Stimulated activated CD4-positive, alpha-beta T cell treated with anti-CD3 and anti-CD28 coated beads, Interleukin-4, amount 100 ng/mL, for 48 hours (primary cell): Measurements from ENCODE around the gene OR5L2.
"Not testable (repeated sequence)": the region's sequence is repeated elsewhere in the genome, so short reads cannot be mapped to it uniquely, and the experiment has no call there.

ENCODE experiments used
- DNase-seq, 2 donors: peaks; one replicate each; pipeline ENCODE4 v3.0.0-alpha.2; 2020; ENCODE audit warnings: low read depth in 2 of 2

OR5L2 gene

DNA sequence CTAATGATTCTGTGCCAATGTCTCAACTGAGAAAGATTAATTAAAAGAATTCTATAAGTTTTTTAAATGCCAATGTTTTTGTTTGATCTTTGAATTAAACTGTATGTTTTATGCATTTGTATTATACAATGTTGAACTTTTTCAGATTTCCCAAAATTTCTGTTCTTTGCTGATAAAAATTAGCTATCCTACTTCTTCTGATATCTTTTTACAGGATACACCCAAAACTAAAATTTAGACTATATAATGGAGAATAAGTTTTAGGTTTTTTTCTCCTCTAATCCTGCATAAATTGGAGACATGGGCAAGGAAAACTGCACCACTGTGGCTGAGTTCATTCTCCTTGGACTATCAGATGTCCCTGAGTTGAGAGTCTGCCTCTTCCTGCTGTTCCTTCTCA is at the start of gene OR5L2:
Gene OR5L2 (plus strand): TSS at position 301 of the 400 bp plus-strand sequence. CDS start 0 bp downstream, at position 301.
- no peak for DNase-seq

DNA sequence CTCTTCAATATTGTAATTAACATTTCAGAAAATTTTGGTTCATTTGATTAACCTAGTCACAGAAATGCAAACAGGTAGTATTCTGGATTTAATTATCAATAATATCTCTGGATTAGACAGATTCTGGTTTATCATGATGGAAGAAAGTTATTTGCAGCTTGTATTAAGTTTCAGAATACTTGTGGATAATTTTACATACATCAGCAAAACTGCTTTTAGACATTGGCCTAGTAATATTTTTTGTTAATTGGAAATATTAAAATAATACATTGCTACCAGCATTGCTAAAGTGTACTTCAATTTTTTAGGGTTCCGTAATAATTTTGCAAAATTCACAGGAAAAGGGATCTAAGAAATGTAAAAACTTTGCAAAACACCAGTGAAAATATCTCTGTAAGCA is 35.4 kb upstream of the OR5L2 start:
- no peak for DNase-seq

DNA sequence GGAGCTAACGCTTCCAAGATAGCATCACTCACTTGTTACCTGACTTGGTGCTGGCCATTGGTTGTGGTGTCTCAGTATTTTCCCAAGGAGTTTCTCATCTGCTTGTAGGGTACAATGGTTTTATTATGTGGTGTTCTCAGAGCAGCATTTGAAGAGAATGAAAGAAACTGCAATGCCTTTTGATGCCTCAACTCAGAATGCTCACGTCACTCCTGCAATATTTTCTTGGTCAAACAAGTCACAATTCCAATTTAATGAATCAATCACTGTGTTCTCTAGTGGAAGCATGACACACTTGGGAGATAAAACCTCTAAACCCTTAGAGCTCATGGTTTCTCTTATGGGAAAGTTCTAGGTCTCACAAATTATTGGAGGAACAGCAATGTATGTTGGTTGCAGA is 33.7 kb upstream of the OR5L2 start:
- DNase-seq: no peak

DNA sequence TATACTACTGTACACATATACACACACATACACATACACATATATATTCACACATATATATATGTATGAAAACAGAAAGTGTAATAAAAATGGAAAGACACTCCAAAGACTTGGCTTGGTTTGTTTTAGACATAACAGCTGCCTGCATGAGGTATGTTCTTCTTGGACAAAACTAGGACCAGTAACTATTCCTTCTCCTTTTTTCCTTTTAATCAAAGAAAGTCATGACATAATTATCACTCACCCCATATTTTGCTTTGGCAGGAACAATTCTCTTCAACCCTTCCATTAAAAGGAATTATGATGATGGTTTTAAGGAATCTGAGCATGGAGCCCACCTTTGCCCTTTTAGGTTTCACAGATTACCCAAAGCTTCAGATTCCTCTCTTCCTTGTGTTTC is 31.8 kb upstream of the OR5L2 start, which contains the start of gene OR5D14:
Gene OR5D14 (plus strand): TSS at position 301 of the 400 bp plus-strand sequence. CDS start 0 bp downstream, at position 301.
- DNase-seq: no peak

DNA sequence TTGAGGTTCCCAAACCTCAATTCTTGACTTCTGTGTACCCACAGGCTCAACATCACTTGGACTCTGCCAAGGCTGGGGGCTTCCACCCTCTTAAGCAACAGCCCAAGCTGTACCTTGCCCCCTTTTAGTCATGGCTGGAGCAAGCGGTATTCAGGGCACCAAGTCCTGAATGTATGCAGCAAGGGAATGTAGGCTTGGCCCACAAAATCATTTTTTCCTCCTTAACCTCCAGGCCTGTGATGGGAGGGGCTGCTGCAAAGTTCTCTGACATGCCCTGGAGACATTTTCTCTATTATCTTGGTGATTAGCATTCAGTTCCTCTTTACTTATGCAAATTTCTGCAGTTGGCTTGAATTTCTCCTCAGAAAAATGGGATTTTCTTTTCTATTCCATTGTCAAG is 20.8 kb upstream of the OR5L2 start:
- DNase-seq: no peak

DNA sequence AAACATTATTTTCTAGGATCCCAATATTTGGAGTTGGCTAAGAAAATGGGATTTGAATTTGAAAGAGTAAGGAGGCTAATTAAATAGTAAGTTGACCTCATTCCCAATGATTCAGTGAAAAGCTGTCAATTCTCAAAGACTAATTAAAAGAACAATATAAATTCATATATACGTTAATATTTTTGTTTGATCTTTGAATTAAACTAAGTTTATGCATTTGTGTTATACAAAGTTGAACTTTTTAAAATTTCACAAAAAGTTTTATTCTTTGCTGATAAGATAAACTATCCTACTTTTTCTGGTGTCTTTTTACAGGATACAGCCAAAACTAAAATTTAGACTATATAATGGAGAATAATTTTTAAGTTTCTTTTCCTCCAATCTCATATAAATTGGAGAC is 16.0 kb upstream of the OR5L2 start, which contains the start of gene OR5L1:
Gene OR5L1 (plus strand): TSS at position 301 of the 400 bp plus-strand sequence. CDS start 100 bp downstream, outside the sequence.
- DNase-seq: no peak

DNA sequence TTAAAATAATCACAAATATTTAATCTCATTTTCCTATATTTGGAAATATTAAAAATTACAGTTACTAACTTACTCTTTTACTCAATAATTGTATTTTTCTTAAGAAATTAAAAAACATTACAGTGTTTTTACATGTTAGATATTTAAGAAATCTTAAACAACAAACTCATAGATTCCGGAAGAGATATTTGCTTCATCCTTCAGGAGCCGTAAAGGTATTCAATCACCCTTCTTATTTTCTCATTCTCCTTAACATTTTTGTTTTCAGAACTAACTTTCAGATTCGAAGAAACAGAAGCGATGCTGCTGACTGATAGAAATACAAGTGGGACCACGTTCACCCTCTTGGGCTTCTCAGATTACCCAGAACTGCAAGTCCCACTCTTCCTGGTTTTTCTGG is 7.7 kb upstream of the OR5L2 start, which contains the start of gene OR5D18:
Gene OR5D18 (plus strand): TSS at position 301 of the 400 bp plus-strand sequence. CDS start 0 bp downstream, at position 301.
- DNase-seq: no peak

DNA sequence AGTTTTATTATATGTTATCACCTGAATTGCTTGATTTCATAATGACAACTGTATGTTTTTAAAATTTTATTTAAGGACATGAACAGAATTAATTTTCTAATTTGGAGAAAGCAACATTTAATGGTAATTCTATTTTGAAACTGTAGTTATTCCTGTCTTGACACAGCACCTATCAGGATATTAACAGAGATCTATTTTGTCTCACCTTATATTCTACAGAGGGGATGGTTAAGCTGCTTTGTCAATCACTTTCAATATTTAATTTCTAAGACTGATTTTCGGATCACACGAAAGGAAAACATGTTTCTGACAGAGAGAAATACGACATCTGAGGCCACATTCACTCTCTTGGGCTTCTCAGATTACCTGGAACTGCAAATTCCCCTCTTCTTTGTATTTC is 11.4 kb downstream of the OR5L2 start, which contains the start of gene OR5D16:
Gene OR5D16 (plus strand): TSS at position 301 of the 400 bp plus-strand sequence. CDS start 0 bp downstream, at position 301.
- DNase-seq: no peak

DNA sequence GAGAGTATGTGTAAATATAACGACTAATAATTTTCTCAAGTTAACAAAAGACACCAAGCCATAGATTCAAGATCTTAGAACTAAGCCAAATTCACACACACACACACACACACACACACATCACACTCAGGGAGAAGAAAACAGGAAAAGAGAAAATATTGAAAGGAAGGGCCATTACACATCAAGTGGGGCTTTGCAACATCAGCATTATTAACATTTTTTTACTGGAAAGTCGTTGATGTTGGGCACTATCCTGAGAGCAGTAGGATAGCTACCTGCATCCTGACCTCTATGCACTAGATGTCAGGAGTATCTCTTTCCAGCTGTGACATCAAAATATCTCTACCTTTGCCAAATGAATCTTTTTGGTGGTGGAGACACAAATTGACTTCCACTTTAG is 20.4 kb downstream of the OR5L2 start:
- no peak for DNase-seq

DNA sequence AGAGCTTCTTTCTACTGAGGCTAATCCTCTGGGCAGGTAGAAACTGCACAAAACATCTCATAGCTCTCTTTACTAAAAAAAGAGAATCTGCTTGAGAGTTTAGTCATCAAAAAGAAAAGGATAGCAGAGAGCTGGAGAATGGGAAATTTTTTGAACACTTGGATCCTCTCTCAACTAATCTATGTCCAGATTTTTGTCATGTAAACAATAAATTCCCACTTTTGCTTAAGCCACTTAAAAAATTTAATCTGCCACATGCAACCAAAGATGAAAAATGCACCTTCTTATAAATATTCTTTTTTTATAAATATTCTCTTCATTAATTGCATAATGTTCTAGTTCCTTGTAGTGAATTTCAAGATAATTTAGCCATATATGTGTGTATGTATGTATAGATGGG is 22.0 kb downstream of the OR5L2 start:
- DNase-seq: no peak

DNA sequence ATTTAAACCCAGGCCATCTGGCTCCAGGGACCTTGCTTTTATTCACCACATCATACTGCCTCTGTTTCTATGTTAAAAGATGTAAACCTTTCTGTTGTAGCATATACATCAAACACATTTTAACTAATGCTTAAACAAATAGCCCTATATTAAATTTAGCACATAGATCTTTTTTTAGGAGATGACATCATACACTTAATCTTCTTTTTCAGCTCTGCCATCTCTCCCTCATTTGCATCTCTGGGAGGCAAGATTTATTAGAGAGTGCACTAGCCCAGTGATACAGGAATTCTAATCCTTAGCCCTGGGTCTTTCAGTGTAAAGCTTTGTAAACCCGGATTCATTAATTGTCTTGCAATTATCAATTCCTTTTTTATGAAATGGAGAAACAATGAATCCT is 25.1 kb downstream of the OR5L2 start:
- no peak for DNase-seq

DNA sequence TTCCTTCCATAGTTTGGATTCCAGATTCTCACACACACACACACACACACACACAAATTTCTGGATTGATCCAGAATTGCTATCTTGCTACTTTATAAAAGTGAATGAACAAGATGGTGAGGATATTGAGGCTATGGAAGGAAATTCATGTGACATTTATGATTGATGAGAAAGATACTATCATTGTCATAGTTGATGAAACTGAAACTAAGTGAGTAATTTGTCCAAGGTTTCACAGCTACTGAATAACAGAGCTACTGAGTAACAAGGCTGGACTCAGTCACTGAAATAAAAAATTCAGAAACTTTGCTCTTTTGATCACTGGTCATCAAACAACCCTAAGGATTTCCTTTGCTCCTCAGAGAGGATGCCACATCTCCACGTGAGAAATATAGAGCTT is 27.7 kb downstream of the OR5L2 start:
- no peak for DNase-seq

DNA sequence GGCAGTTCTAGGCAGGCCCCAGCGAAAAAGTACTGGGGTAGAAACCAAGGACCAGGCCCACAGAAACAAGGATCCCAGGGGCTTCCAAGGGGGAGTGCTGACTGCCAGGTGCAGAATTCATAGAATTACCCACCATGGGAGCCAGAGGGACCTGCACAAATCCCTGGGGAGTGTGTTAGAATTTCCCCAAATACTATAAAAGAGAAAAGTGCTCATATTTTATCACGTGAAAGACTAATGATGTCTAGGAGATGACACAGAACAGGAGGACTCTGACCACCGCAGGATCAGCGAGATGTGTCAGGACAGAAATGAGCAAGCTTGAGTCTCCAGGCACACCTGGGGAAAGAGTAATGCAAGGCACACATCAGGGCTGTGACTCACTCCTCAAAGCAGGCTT is 40.3 kb downstream of the OR5L2 start:
- not testable (repeated sequence) for DNase-seq

DNA sequence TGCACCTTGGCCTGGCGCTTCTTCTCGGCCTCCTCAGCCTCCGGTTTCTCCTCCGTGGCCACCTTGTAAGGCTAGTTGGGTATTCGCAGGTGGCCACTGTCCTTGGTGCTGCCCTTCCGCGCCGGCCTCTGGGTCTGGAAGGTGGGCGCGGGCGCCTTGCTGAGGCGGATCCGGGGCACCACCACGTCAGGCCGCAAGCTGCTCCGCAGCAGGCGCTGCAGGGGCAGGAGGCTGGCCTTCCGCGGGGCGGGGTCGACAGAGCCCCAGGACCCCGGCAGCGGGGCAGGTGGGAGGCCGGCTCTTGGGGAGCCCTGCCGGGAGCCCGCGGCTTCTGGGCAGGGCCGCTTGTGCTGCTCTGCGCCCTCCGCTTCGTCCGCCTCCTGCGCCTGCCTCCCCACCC is 45.7 kb downstream of the OR5L2 start:
- DNase-seq: not testable (repeated sequence)

DNA sequence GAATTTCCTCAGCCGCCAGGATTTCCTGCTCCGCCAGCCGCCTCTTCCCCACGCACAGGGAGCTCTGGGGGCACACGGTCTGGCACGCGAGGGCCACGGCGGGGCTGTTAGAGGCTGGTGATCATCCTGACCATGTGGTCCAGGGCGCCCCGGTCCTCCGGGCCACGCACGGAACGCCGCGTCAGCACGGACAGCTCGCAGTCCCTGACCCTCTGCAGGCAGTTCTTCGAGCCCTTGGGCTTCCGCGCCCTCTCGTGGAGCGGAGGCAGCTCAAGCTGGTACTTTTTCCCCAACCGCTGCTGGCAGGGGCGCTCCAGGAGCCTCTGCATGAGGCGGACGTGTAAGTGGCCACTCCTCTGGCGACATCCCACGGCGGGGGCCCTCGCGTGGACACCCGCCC is 46.1 kb downstream of the OR5L2 start:
- not testable (repeated sequence) for DNase-seq
